Keratinocyte (primary cell): ENCODE results near the gene NOG. TPM values are rescaled to one million over a fixed set of nuclear protein-coding genes. Genes with fewer than 3 reads are reported as not detected.

ENCODE experiments used
- DNase-seq: peaks from one replicate; pipeline ENCODE4 v3.0.0-alpha.2; 2011; ENCODE audit warnings: low read depth, missing footprints, low spot score
- FAIRE-seq: peaks from 2 replicates; lab custom pipeline; 2011; peaks lifted over from hg19 to GRCh38; lab: Jason Lieb, UNC
- H2AFZ ChIP-seq: 2 replicates; pipeline ENCODE4 v1.6.0; 2012; ENCODE audit warnings: low read length, control low read depth, inconsistent platforms; ENCODE audit not compliant: control insufficient read depth
- H3K27ac ChIP-seq: 2 replicates; pipeline ENCODE4 v1.5.1; 2011; ENCODE audit warnings: low read length; ENCODE audit not compliant: control insufficient read depth, insufficient read depth
- H3K27me3 ChIP-seq: 3 replicates; pipeline ENCODE4 v1.6.0; 2011; ENCODE audit warnings: low read length; ENCODE audit not compliant: control insufficient read depth, insufficient read depth; ENCODE audit errors: extremely low read depth
- H3K36me3 ChIP-seq, 2 experiments: 2 replicates in 1 of 2; 3 replicates in 1 of 2; pipeline ENCODE4 v1.5.1; 2011; ENCODE audit warnings: low read length in 2 of 2, mild to moderate bottlenecking in 1 of 2; ENCODE audit not compliant: control insufficient read depth in 2 of 2, insufficient read depth in 2 of 2; ENCODE audit errors: extremely low read depth in 1 of 2
- H3K4me1 ChIP-seq: 3 replicates; pipeline ENCODE4 v1.5.1; 2011; ENCODE audit warnings: low read length; ENCODE audit not compliant: control insufficient read depth, insufficient read depth; ENCODE audit errors: extremely low read depth
- H3K4me2 ChIP-seq: 3 replicates; pipeline ENCODE4 v1.6.0; 2011; ENCODE audit warnings: low read depth, low read length; ENCODE audit not compliant: control insufficient read depth, insufficient read depth; ENCODE audit errors: extremely low read depth
- H3K4me3 ChIP-seq, 3 experiments: fragments of 200-600 bp in 1 of 3; sonication (generic) in 1 of 3; 2 replicates in 2 of 3; 3 replicates in 1 of 3; pipeline ENCODE4 v1.5.1; 2011 to 2016; ENCODE audit warnings: low read length in 3 of 3, mild to moderate bottlenecking in 3 of 3, control low read depth in 2 of 3, inconsistent platforms in 1 of 3, low read depth in 1 of 3, mixed read lengths in 1 of 3, mixed run types in 1 of 3, moderate library complexity in 1 of 3; ENCODE audit not compliant: control insufficient read depth in 2 of 3, insufficient read depth in 2 of 3; ENCODE audit errors: extremely low read depth in 1 of 3
- H3K79me2 ChIP-seq: 2 replicates; pipeline ENCODE4 v1.6.0; 2012; ENCODE audit warnings: low read length; ENCODE audit not compliant: control insufficient read depth, insufficient read depth
- H3K9ac ChIP-seq: 3 replicates; pipeline ENCODE4 v1.6.0; 2011; ENCODE audit warnings: low read length; ENCODE audit not compliant: control insufficient read depth, insufficient read depth; ENCODE audit errors: extremely low read depth
- H3K9me1 ChIP-seq: 3 replicates; pipeline ENCODE4 v1.6.0; 2011; ENCODE audit warnings: low read length; ENCODE audit not compliant: control insufficient read depth, insufficient read depth; ENCODE audit errors: extremely low read depth
- H3K9me3 ChIP-seq: 2 replicates; pipeline ENCODE4 v1.5.1; 2012; ENCODE audit warnings: low read depth, low read length; ENCODE audit not compliant: control insufficient read depth
- H4K20me1 ChIP-seq: 3 replicates; pipeline ENCODE4 v1.6.0; 2011; ENCODE audit warnings: low read length; ENCODE audit not compliant: control insufficient read depth, insufficient read depth; ENCODE audit errors: extremely low read depth
- CTCF ChIP-seq, 3 experiments: IDR thresholded peaks in 1 of 3; conservative IDR thresholded peaks in 1 of 3; optimal IDR thresholded peaks in 1 of 3; 2 replicates in 2 of 3; 3 replicates in 1 of 3; pipeline versions ENCODE3 to v1.5.1; 2011; ENCODE audit warnings: low read length in 3 of 3, mild to moderate bottlenecking in 3 of 3, moderate library complexity in 2 of 3, control low read depth in 1 of 3, inconsistent platforms in 1 of 3; ENCODE audit not compliant: insufficient read depth in 2 of 3; ENCODE audit errors: extremely low read depth in 1 of 3
- EZH2 ChIP-seq: IDR thresholded peaks from one replicate; pipeline ENCODE4 v1.6.1; 2012; ENCODE audit warnings: inconsistent platforms, mild to moderate bottlenecking, low read length, moderate library complexity
- dilution Hi-C: fragments of 300-500 bp; cut with MboI; formaldehyde crosslinking; loops from one replicate; pipeline ENCODE4 v1.7.0; 2020; ENCODE audit warnings: low sequenced_read_pairs; ENCODE audit not compliant: extremely low pct_ligation_motif_present
- polyA plus RNA-seq, 5 experiments: library from polyadenylated mRNA; depleted of rRNA in 3 of 5; stranded (reverse) in 3 of 5; stranded (forward) in 1 of 5; unstranded in 1 of 5; fragments of >200 nt; gene quantifications; 1 replicate in 1 of 5; 2 replicates in 3 of 5; 3 replicates in 1 of 5; pipeline versions ENCODE4 v1.2.1 to v1.2.3, GENCODE V29; 2011 to 2012; ENCODE audit warnings: missing spikeins in 2 of 5, low read depth in 1 of 5, low replicate concordance in 1 of 5

NOG gene
- polyA plus RNA-seq, 1 donor (not counting 4 experiments of a cell fraction or from before 2014, with no cell fraction given) = 0.68 TPM

GRCh38 chr17:56600256-56600655, 6.8 kb downstream of the NOG start:
- H3K4me2 ChIP-seq = no peak overlapping the region
- TF ChIP-seq EZH2 (no peak), CTCF (optimal IDR thresholded peaks at IDR 0.05 in 1 of 3, IDR thresholded peaks at IDR 0.05 in 1 of 3, conservative IDR thresholded peaks at IDR 0.05 in 1 of 3; ENCODE audit: extremely low read depth in 1 of 3, insufficient read depth in 2 of 3, low read length in 3 of 3) (no peak)
- H4K20me1 ChIP-seq = no peaks in the 10 kb centered on the region
- DNase-seq (no peak), FAIRE-seq (no peak)
- no peaks in the 10 kb centered on the region for H3K36me3 ChIP-seq
- H3K79me2 ChIP-seq = no peaks in the 10 kb centered on the region
- no peak overlapping the region for H2AFZ ChIP-seq
- H3K9ac ChIP-seq = no peak overlapping the region
- dilution Hi-C loops = no loop called here
- H3K4me3 ChIP-seq = no peak overlapping the region
- peaks cover 10% of the 10 kb centered on the region for H3K4me1 ChIP-seq
- no peaks in the 10 kb centered on the region for H3K9me3 ChIP-seq
- H3K27ac ChIP-seq = no peak overlapping the region
- H3K9me1 ChIP-seq = no peaks in the 10 kb centered on the region
- peaks cover 16% of the 10 kb centered on the region for H3K27me3 ChIP-seq

GRCh38 chr17:56601591-56601990, 8.1 kb downstream of the NOG start:
- H3K36me3 ChIP-seq = no peaks in the 10 kb centered on the region
- H3K27me3 ChIP-seq = peaks cover 8% of the 10 kb centered on the region
- H3K4me2 ChIP-seq = no peak overlapping the region
- H2AFZ ChIP-seq = no peak overlapping the region
- H3K9me3 ChIP-seq = no peaks in the 10 kb centered on the region
- H3K4me3 ChIP-seq = no peak overlapping the region
- H3K27ac ChIP-seq = no peak overlapping the region
- dilution Hi-C loops = no loop called here
- no peaks in the 10 kb centered on the region for H4K20me1 ChIP-seq
- no peak overlapping the region for H3K9ac ChIP-seq
- no peaks in the 10 kb centered on the region for H3K79me2 ChIP-seq
- no peaks in the 10 kb centered on the region for H3K9me1 ChIP-seq
- FAIRE-seq (no peak), DNase-seq (no peak)
- H3K4me1 ChIP-seq = peaks cover 4% of the 10 kb centered on the region
- TF ChIP-seq CTCF (optimal IDR thresholded peaks at IDR 0.05 in 1 of 3, IDR thresholded peaks at IDR 0.05 in 1 of 3, conservative IDR thresholded peaks at IDR 0.05 in 1 of 3; ENCODE audit: extremely low read depth in 1 of 3, insufficient read depth in 2 of 3, low read length in 3 of 3) (no peak), EZH2 (no peak)
